ENCODE data around the gene TRIM71. TPM values are rescaled to one million over a fixed set of nuclear protein-coding genes. Genes with fewer than 3 reads are reported as not detected.

The TRIM71 gene
- total and polyA plus RNA-seq, 12 donors = 0.03 to 0.25 (median 0.17) TPM; not detected in 8

GRCh38 chr3:32867954-32868353 lies 50.2 kb downstream of the TRIM71 start:
- Histone ChIP-seq H3K36me3 (replicated peaks in 1 of 2) (no peaks in the 10 kb centered on the region), H3K4me3 (no peak overlapping the region), H3K27ac (no peak overlapping the region), H3K4me1 (replicated peaks in 1 of 2) (no peaks in the 10 kb centered on the region), H3K27me3 (no peaks in the 10 kb centered on the region), H3K9me3 (replicated peaks in 1 of 3) (no peaks in the 10 kb centered on the region)
- intact Hi-C loops (cut with DNase I) = no loop called here
- no peak for DNase-seq
- WGBS, 4 donors = 85 to 89% (median 86%) methylated on average over 5 of the region's 5 CpGs
- TF ChIP-seq CTCF (IDR thresholded peaks at IDR 0.05) (no peak), POLR2A (IDR thresholded peaks at IDR 0.05) (no peak)

- TF ChIP-seq POLR2A (IDR thresholded peaks at IDR 0.05) (no peak), CTCF (IDR thresholded peaks at IDR 0.05) (no peak)
- Histone ChIP-seq H3K4me1 (replicated peaks in 1 of 2) (no peaks in the 10 kb centered on the region), H3K36me3 (replicated peaks in 1 of 2) (no peaks in the 10 kb centered on the region), H3K9me3 (replicated peaks in 1 of 3) (no peaks in the 10 kb centered on the region), H3K27me3 (no peaks in the 10 kb centered on the region), H3K4me3 (no peak overlapping the region), H3K27ac (no peak overlapping the region)
- intact Hi-C loops (cut with DNase I) = no loop called here
- DNase-seq = no peak
- WGBS, 4 donors = 88 to 90% (median 89%) methylated on average over 7 of the region's 7 CpGs
Observed at GRCh38 chr3:32868719-32869512, 51.1 kb downstream of the TRIM71 start.

- DNase-seq = no peak
- intact Hi-C loops (cut with DNase I) = no loop called here
- TF ChIP-seq POLR2A (IDR thresholded peaks at IDR 0.05) (no peak), CTCF (IDR thresholded peaks at IDR 0.05) (no peak)
- Histone ChIP-seq H3K4me3 (no peak overlapping the region), H3K9me3 (replicated peaks in 1 of 3) (no peaks in the 10 kb centered on the region), H3K36me3 (replicated peaks in 1 of 2) (no peaks in the 10 kb centered on the region), H3K27ac (no peak overlapping the region), H3K27me3 (no peaks in the 10 kb centered on the region), H3K4me1 (replicated peaks in 1 of 2) (no peaks in the 10 kb centered on the region)
- 82 to 91% (median 88%) methylated on average over 15 of the region's 15 CpGs for WGBS, 4 donors
Observed at GRCh38 chr3:32869513-32870047, 51.8 kb downstream of the TRIM71 start.

GRCh38 chr3:32870373-32871095 lies 52.7 kb downstream of the TRIM71 start:
- Histone ChIP-seq H3K4me3 (no peak overlapping the region), H3K27ac (no peak overlapping the region), H3K4me1 (replicated peaks in 1 of 2) (no peaks in the 10 kb centered on the region), H3K36me3 (replicated peaks in 1 of 2) (no peaks in the 10 kb centered on the region), H3K9me3 (replicated peaks in 1 of 3) (no peaks in the 10 kb centered on the region), H3K27me3 (no peaks in the 10 kb centered on the region)
- no peak for DNase-seq
- TF ChIP-seq CTCF (IDR thresholded peaks at IDR 0.05) (no peak), POLR2A (IDR thresholded peaks at IDR 0.05) (no peak)
- intact Hi-C loops (cut with DNase I) = no loop called here
- WGBS, 4 donors = 86 to 98% (median 89%) methylated on average over 9 to 10 of the region's 10 CpGs
